Fibroblast of pulmonary artery (primary cell): ENCODE data around the gene ANKAR.
"Not testable (repeated sequence)": the region's sequence is repeated elsewhere in the genome, so short reads cannot be mapped to it uniquely, and the experiment has no call there.

Experiments
- DNase-seq: peaks from one replicate; pipeline ENCODE4 v3.0.0-alpha.2; 2010; ENCODE audit warnings: low read depth
- H3K4me3 ChIP-seq: replicated peaks from 2 replicates; pipeline ENCODE4 v1.5.1; 2011; ENCODE audit warnings: low read depth, mild to moderate bottlenecking, control low read depth, low read length, moderate library complexity
- TF ChIP-seq, protein P1 (sequence below): IDR thresholded peaks from 2 replicates; pipeline ENCODE4 v1.5.1; 2011; ENCODE audit warnings: mild to moderate bottlenecking, control low read depth, low read length, inconsistent platforms; ENCODE audit errors: missing control alignments

The ANKAR gene

DNA sequence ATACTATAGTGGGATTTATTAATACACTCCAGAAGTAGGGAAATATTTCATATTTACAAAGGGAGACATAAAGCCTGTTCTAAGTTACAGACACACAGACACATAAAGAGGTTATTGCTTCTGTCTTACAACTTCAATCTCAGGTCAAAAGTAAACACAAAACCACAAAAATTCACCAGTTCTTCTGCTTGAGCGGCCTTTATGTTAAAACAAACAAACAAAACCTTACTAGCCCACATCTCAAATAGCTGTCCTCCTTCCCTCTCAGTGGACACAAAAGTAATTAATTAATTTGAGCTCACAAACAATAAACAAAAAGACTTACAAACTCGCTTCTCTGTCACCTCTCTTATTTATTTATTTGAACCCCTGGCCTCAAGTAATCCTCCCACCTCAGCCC lies 14.7 kb upstream of the ANKAR start:
- no peak for DNase-seq
- no peak overlapping the region for H3K4me3 ChIP-seq
- TF ChIP-seq, protein P1, sequence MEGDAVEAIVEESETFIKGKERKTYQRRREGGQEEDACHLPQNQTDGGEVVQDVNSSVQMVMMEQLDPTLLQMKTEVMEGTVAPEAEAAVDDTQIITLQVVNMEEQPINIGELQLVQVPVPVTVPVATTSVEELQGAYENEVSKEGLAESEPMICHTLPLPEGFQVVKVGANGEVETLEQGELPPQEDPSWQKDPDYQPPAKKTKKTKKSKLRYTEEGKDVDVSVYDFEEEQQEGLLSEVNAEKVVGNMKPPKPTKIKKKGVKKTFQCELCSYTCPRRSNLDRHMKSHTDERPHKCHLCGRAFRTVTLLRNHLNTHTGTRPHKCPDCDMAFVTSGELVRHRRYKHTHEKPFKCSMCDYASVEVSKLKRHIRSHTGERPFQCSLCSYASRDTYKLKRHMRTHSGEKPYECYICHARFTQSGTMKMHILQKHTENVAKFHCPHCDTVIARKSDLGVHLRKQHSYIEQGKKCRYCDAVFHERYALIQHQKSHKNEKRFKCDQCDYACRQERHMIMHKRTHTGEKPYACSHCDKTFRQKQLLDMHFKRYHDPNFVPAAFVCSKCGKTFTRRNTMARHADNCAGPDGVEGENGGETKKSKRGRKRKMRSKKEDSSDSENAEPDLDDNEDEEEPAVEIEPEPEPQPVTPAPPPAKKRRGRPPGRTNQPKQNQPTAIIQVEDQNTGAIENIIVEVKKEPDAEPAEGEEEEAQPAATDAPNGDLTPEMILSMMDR = no peak

DNA sequence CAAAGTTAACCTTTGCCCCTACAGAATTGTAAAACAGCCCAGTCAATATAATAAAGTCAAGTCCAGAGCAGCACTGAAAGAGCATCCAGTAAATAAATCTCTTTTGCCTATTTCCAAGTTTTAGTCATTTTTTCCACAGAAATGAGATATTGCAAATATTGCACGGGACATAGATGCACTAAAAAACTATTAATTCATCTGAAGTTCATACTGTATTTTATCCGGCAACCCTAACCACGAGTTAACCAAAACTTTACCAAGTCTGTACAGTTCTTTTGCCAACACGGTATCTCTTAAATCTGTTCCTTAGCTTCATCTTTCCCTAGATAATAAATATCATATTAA lies 13.7 kb upstream of the ANKAR start:
- TF ChIP-seq, protein P1 = no peak
- no peak overlapping the region for H3K4me3 ChIP-seq

DNA sequence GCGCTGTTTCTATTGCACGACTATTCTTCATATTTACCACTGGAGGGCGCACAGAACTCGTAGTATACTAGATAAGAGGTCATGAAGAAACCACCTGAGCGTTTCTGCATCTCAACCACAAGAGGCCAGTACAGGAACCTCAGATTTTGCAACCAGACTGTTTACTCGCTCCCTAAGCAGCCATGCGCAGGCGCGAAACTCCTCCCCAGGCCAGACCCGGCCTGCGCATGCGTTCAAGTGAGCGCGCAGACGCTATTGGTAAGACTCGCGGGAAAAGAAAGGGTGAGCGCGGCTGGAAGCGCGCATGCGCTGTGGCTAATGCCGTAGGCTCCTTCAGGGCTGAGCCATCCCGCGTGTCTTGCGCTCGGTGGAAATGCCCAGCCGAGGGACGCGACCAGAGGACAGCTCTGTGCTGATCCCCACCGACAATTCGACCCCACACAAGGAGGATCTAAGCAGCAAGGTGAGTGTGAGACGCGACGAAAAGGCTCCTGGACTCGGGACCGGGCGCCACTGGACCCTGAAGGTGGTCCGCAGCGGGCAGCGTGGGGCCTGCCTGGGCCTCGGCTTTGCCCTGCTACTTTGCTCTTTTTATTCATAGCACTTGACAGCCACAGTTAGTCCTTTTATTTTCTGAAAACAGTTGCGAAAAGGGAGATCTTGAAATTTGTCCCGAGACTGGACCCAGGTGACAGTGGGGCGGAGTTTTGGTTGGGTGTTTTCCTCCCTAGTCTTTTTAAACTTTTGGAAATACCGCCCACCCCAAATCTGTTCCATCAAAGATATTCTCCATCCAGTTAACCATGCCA lies 13.1 kb upstream of the ANKAR start, which contains the start of gene ASNSD1:
Gene ASNSD1, plus strand, starts transcription at position 312 of the 809 bp plus-strand sequence. CDS start 4,674 bp downstream, outside the sequence.
- DNase-seq = peak; percentile 100
- H3K4me3 ChIP-seq = peak within 1 kb of the TSS; percentile 98
- TF ChIP-seq, protein P1 = peak; percentile 89

More for the DNA sequence above, 13.7 kb upstream of the ANKAR start:
- DNase-seq = no peak

DNA sequence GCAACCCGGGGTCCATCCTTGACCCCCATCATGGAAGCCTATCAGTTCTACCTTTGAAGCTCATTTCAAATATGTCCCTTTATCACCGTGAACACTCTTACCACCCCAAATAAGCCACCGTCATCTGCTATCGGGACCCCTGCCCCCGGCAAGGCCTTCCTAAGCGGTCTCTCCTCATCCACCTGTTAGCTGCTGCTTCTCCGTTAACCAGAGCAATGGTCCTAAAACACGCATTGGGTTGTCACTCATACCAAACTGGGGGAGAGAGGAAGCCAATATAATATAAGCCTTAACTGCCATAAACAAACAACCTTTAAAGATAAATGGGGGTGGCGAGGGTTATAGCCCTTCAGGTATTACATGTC lies 12.5 kb upstream of the ANKAR start:
- TF ChIP-seq, protein P1 = no peak
- peak overlapping the region; percentile 98 for H3K4me3 ChIP-seq
- no peak for DNase-seq

DNA sequence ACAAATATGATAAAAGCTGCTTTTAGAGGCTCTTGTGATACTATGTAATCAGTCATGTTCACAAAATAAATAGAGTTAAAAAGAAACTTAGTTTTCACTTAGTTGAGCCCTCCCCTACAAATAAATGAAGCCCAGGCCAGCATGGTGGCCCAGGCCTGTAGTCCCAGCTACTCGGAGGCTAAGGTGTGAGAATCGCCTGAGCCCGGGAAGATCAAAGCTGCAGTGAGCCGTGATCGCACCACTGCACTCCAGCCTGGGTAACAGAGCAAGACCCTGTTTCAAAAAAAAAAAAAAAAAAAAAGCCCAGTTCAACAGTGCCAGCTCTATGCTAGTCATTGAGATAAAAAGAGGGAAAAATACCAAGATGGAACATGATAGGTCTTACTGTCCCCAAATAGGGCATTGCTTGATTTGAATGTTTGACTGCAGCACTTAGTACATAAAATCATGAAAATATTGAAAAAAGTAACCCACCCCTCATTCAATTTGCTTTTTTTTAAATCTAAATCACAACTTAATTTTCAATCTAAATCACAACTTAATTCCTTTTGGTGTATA lies 11.7 kb upstream of the ANKAR start:
- no peak for DNase-seq
- TF ChIP-seq, protein P1 = no peak
- H3K4me3 ChIP-seq = peak overlapping the region; percentile 98

DNA sequence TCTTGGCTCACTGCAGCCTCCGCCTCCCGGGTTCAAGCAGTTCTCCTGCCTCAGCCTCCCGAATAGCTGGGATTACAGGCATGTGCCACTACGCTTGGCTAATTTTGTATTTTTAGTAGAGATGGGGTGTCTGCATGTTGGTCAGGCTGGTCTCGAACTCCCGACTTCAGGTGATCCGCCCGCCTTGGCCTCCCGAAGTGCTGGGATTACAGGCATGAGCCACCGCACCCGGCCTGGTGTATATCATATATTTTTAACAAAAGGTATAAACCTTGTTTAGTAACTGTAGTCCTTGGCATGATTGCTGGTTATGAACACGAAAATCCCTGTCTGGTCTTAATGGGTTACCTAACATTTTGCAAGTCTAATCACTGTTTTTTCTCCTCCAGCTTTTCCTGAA lies 11.2 kb upstream of the ANKAR start:
- DNase-seq = not testable (repeated sequence)

DNA sequence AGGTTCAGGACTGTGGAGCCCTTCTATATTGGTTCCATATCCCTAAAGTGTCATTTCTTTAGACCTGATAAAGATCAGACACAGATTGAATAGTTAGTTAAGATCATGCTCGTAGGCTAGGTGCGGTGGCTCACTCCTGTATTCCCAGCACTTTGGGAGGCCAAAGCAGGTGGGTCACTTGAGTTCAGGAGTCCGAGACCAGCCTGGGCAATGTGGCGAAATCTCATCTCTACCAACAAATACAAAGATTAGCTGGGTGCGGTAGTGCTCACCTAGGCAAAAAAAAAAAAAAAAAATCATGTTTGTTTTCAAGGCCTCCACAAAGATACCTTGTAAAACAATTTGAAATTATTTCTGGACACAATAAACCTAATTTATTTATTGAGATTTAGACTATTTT lies 4.6 kb upstream of the ANKAR start:
- H3K4me3 ChIP-seq = no peak overlapping the region
- TF ChIP-seq, protein P1 = no peak

More for the DNA sequence above, 11.2 kb upstream of the ANKAR start:
- H3K4me3 ChIP-seq = not testable (repeated sequence)

More for the DNA sequence above, 4.6 kb upstream of the ANKAR start:
- DNase-seq = no peak
